ENCODE results near the gene TIMM17B.

- TF ChIP-seq EZH2 (IDR thresholded peaks at IDR 0.05; ENCODE audit: insufficient read depth, low read length): no peak
- no peak for TF ChIP-seq CTCF (IDR thresholded peaks at IDR 0.05; ENCODE audit: insufficient read depth, low read depth, low read length)
These were observed 11.0 kb upstream of the TIMM17B start for GRCh38 chrX:48908600-48908999.
